ENCODE data around the gene GNG12. TPM values are rescaled to one million over a fixed set of nuclear protein-coding genes. Genes with fewer than 3 reads are reported as not detected.
"Not testable (repeated sequence)": the region's sequence is repeated elsewhere in the genome, so short reads cannot be mapped to it uniquely, and the experiment has no call there.

The GNG12 gene
- total RNA-seq, 1 donor from 2014 or later, result 21.2 TPM

DNA sequence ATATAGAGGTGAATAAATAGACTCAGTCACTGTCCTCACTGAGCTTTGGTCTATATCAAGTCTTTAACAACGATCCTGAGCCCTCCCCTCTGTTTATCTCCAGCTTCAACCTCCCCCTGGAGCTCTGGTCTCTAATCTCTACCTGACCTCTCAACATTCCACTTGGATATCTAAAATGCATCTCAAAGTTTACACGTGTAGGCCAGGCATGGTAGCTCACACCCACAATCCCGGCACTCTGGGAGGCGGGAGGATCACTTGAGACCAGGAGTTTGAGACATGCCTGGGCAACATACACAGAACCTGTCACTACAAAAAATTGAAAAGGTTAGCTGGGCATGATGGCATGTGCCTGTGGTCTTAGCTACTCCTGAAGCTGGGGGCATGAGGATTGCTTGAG, 94.9 kb downstream of the GNG12 start:
- DNase-seq (ENCODE audit: low spot score in 2 of 2), result no peak
- FAIRE-seq, result no peak

DNA sequence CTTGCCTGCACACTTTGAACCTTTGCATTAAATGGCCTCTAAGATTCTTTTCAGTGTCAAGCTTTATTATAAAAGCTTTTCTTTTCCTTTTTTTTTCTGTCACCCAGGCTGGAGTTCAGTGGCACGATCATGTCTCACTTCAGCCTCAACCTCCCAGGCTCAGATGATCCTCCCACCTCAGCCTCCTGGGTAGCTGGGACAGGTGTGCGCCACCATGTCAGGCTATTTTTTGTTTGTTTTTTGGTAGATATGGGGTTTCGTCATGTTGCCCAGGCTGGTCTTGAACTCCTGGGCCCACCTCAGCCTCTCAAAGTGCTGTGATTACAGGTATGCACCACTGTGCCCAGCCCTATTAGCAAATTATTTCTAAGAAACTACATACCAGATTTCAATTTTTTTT, 95.4 kb downstream of the GNG12 start:
- FAIRE-seq (no peak), DNase-seq (ENCODE audit: low spot score in 2 of 2) (no peak)

DNA sequence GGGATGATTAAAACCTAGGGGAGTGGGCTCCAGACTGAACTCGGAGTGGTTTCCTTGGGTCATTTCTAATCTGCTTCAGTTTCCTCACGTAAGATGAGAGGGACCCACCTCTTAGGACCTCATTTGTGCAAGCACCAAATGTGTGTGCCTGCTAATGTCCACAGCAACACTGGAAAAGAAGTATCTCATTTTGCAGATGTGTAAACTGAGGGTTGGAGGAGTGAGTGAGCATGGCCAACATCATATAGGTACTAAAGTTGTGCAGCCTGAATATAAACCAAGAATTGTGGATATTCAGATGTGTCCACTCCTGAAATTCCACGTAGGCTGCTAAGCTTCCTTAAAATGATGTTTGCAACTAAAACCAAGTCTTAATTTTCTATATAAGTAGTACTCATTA, 96.5 kb downstream of the GNG12 start:
- FAIRE-seq, result no peak

DNA sequence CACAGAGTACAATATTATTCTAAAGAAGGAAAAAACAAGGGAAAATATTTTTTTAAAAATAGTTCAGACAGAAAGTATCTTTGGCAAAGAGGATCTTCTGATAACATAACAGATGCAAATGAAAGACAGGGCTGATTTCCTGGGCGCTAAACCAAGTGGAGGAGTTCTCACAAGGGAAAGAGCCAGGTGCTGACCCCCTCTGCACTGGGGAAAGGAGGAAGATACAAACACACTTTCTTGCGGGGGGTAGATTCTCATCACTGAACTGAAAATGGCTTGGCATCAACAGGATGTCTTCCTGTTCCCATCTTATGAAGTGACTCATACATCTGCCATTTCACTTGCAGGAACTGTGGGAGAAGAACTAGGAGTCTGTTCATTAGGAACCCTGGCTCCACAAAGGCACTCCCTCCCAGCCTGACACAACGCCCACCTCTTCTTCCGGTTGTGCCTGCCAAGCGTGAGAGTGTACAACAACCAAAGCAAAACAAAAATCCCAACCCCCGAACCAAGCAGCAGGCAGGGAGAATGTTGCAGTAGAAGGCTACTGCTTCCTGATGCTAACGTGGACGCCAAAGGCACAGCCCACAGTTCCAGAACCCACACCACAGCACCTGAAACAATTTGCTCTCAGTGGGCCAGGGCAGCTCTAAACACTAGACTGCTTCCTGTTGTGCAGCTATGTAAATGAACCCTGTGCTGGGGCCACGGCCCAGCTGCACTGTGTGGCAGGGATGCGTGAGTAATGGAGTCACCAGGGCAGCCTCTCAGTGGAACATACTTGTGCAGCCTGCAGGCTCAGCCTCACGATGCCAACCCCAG, 97.2 kb downstream of the GNG12 start:
- no peak for FAIRE-seq
- DNase-seq (ENCODE audit: low spot score in 2 of 2), result peak in 1 of 2 donors; percentile 45

More for the DNA sequence above, 96.5 kb downstream of the GNG12 start:
- no peak for DNase-seq (ENCODE audit: low spot score in 2 of 2)

DNA sequence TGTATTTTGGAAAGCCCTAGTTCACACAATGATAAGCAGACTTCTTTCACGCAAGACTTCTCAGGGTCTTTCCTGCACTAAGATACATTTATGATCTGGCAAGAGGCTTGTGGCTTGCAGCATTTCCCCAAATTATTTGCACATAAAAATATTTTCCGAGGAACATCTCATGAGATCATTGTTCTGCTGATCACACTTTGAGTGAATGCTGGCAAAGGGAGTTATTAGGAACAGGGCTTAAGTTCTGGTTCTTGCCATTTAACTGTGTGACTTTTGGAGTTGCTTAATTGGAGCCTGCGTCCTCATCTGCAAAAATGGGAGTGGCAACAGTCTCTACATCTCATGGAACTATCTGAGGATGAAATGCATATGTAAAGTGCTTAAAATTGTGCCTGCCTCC, 98.1 kb downstream of the GNG12 start:
- no peak for DNase-seq (ENCODE audit: low spot score in 2 of 2)
- FAIRE-seq, result no peak

DNA sequence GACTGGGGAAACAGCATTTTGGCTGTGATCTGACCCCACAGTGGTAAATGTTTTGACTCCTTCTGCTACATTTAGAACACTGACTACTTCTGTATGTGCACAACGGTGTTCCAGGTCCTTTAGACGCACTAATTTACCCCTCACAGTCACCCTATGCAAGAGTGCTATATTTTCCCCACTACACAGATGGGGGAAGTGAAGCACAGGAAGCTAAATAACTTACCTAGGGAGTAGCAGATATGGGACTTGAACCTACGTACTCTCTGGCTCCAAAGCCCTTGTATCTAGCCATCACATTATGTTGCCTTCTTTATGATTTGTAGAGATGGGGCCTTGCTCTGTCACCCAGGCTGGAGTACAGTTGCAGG, 99.0 kb downstream of the GNG12 start:
- FAIRE-seq (no peak), DNase-seq (ENCODE audit: low spot score in 2 of 2) (no peak)

DNA sequence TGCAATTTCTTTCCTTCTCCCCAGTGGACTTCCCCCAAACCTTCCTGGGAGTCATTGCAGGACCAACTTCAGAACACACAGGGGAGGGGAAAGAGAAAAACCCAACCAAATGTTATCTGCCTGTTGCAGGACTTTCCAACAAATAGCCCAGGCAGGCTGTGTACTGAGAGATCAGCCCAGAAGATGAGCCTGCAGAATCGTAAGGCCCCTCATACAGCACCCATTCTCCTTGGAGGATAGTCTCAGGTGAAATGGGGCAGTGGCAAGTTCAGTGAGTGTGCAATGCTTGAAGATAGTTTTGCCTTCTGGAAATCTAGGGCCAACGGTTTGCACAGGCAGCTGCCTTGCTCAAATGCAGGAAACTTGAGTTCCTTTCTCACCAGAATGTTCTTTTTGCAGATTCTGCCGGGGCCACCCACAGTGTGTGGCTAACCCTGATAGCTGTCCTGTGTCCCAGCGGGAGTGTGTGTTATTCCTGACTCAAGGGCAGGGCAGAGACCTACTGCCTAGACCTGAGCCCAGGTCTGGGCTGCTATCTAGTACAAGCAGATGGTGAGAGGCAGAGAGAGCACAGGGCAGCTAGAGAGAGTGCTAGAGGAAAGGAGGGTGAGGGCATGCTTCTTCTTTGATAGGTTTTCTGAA, 99.5 kb downstream of the GNG12 start:
- DNase-seq (ENCODE audit: low spot score in 2 of 2) (no peak), FAIRE-seq (no peak)

DNA sequence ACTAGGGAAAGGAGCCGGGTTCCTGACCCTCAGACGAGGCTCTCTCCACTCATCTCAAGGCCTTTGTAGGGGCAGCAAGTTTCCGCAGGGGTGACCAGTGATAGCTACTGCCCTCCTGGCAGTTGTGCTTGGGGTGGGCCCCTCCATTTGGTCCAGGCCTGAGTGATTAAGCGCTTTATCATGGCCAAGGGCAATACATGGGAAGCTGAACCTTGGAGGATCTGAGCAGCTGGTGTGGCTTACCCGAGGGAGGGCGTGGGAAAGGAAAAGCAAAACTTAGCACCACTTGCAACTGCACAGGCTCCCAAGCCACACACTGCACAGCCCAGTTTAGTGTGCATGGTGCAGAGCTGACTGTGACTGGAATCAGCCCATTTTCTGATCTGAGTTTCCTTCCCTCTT, 100.5 kb downstream of the GNG12 start:
- no peak for FAIRE-seq
- DNase-seq (ENCODE audit: low spot score in 2 of 2), result no peak

DNA sequence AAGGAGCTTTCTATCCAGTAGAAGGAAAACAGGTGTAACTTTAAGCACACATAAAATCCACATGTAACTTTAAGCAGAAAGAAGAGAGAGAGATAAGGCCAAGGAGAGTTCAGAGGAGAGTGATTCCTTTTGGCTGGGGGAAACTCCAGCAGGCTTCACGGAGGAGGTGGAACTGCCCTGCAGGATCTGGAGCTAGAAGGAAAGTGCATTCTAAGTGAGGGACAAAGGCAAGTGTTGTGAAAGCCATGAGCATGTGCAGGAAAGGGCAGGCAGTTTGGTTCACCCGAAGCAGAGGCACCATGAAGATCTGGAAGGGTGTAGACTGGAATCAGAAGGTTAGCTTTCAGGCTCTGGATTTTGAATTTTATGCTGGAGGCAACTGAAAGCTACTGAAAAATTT, 101.9 kb downstream of the GNG12 start:
- no peak for FAIRE-seq
- no peak for DNase-seq (ENCODE audit: low spot score in 2 of 2)

DNA sequence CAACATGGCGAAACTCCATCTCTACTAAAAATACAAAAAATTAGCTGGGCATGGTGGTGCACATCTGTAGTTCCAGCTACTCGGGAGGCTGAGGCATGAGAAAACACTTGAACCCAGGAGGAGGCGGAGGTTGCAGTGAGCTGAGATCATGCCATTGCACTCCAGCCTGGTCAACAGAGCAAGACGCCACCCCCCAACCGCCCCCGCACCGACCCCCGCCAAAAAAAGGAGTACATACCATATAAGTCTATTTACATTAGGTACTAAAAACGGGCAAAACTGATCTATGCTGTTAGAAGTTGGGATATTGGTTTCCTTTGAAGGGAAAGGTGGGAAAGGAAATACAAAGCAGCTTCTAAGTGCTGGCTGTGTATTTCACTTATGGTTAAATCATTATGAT, 103.0 kb downstream of the GNG12 start:
- FAIRE-seq; DNase-seq (ENCODE audit: low spot score in 2 of 2): not testable (repeated sequence)

DNA sequence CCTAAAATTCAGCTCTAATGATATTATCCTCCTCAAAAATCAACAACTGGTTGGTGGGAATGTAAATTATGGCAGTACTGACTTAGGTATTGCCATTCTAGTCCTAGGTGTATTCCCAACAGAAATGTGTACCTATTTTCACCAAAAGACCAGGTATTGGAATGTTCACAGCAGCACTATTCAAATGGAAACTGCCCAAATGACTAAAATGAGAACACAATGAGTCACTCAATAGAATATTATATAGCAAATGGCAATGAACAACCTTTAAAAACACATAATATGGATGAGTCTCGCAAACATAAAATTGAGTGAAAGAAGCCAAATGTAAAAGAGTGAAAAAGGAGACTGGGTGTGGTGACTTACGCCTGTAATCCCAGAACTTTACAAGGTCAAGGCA, 103.4 kb downstream of the GNG12 start:
- DNase-seq (ENCODE audit: low spot score in 2 of 2), result no peak
- no peak for FAIRE-seq

DNA sequence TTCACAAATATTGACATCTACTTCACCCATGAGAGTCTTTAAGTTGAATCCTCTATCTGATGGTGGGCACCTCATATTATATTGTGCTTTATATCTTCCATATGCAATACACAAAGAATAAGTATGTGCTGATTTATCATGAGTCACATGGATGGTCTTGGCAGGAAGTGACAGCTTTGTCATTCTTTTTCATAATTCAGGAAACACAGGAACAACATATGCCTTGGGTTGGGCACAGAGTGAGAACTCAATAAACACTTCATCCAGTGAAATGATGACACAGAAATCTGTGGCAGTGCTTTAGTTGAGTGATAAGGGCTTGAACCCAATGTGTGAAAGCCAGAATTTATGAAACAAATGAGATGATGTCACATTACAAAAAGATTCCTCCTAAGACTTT, 107.0 kb downstream of the GNG12 start:
- no peak for FAIRE-seq
- DNase-seq (ENCODE audit: low spot score in 2 of 2), result no peak

DNA sequence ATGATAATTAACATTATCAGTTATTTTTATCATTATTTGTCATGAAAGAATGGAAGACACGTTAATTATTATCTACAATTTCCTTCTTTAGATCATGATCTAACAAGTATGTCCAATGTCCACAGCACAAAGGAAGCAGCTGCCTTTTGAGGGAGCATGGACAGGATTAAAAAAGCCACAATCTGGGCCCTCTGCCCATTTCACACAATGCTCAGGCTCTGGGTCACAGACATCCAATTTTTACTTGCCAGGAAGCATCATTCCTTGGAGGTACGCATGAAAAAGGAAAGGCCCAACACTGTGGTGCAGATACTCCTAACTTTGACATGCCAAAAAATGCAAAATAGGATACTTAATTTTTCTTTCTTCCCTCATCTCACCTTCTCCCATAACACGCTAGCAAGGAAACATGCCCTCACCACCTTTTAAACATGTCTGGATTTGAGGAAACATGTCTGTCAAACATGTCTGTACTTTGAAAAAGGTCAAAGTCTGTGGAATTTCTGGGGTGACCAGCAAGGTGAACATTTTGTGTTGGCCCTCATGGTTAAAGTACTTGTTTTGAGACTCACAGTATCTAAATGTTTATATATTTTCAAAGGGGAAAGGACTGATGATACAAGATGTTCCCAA, 108.2 kb downstream of the GNG12 start:
- DNase-seq (ENCODE audit: low spot score in 2 of 2), result no peak
- FAIRE-seq, result no peak

DNA sequence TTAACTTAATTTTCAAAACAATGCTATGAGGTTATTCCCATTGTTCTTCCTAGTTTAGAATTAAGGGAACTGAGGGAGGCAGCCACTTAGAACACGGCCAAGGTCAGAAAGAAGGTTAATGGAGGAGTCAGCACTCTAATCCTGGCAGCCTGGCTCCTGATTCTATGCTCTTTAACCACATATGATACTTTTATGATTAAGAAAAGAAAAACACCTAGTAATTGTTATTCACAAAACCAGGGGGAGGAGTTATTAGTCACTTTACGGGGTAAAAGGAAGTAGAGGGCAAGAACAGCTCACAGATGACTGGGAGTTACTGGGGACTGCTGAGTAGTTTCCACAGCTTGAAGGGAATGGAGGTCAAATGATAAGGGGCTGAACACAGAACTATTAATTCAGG, 109.6 kb downstream of the GNG12 start:
- DNase-seq (ENCODE audit: low spot score in 2 of 2) (no peak), FAIRE-seq (no peak)

DNA sequence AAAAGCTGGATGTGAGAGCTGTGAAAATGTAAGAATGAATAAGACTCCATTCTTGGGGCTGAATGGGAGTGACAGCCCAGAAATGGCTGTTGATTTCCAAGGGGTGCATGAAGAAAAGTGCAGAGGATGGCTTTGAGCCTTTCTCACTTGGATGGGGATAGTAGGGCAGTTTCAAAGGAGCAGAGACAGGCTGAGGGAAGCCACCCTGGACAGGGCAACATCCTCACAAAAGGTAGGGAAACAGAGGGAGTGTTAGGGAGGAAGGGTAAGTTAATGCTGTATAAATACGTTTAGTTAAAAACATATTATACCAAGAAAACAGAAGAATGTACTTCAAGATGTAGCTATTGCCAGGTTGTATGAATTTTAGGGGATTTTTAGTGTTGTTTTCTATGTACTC, 110.1 kb downstream of the GNG12 start:
- DNase-seq (ENCODE audit: low spot score in 2 of 2) (no peak), FAIRE-seq (no peak)

DNA sequence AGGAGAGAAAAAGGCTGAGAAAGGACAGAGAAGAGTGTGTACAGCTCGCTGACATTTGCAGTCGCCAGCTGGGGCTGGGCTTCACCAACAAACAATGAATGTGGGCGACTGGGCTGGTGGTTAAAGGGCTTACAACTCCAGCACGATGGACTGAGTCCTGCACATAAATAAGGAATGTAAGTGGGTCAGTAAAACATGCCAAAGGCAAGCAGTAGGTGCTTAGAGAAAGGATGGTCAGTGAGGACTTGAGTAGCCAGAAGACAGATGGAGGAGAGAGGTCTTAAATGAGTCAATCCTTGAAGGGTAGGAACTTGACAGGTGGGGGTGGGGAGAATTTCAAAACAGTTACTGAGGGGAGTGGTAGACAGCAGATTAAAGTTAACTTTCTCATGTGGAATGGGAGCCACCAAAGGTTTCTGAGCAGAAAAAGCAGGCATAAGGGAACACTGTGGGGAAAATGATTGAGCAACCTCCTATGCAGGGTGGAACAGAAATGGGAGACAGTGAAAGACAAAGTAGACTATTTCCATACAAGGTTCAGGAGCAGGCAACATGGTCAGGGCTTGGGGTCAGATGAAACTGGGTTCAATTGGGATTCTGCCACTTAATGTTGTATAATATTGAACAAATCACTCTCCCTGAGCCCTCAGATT, 110.8 kb downstream of the GNG12 start:
- FAIRE-seq, result no peak
- DNase-seq (ENCODE audit: low spot score in 2 of 2), result no peak

DNA sequence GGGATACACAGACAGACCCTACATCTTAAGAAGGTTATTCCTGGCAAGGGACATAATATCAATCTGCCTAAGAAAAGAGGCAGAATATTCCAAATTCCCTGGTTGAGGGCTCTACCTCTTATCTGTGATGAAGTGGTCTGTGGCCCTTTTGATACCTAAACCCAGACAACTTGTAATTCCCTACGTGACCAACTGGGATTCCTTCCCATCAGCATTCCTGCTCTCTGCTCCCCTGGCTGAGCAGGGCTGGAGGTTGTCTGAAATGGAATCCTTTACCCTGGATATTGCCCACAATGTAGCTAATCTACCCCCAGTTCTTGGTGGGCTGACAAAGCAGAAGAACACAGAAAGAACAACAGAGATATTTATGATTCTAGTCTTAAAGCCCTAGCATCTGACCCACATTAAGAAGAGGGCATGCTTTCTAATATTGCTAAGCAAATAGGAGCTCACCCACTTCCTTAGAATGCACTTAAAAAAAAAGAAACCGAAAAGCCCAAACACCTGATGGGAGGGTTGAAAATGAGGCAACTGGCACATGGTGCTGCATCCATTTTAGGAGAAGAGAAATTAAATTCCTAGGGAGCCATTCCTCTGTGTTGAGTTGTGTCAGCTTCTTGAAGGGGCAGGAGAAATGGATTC, 111.5 kb downstream of the GNG12 start:
- no peak for FAIRE-seq
- no peak for DNase-seq (ENCODE audit: low spot score in 2 of 2)

DNA sequence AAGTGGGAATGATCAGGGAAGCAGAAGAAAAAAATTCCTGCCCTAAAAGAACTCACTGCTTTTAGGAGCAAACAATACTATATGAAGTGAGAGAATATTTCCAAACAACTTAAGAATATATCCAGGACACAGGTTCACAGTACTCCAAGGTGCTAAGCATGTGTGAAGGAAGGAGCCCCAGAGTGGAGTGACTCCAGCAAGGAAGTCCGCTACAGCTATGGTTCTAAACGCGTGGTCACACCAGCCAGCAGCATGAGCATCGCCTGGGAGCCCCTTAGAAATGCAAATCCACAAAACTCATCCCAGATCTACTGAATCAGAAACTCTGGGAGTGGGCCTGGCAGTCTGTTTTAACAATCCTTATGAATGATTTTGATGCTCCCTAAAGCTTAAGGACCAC, 112.2 kb downstream of the GNG12 start:
- FAIRE-seq (no peak), DNase-seq (ENCODE audit: low spot score in 2 of 2) (no peak)

DNA sequence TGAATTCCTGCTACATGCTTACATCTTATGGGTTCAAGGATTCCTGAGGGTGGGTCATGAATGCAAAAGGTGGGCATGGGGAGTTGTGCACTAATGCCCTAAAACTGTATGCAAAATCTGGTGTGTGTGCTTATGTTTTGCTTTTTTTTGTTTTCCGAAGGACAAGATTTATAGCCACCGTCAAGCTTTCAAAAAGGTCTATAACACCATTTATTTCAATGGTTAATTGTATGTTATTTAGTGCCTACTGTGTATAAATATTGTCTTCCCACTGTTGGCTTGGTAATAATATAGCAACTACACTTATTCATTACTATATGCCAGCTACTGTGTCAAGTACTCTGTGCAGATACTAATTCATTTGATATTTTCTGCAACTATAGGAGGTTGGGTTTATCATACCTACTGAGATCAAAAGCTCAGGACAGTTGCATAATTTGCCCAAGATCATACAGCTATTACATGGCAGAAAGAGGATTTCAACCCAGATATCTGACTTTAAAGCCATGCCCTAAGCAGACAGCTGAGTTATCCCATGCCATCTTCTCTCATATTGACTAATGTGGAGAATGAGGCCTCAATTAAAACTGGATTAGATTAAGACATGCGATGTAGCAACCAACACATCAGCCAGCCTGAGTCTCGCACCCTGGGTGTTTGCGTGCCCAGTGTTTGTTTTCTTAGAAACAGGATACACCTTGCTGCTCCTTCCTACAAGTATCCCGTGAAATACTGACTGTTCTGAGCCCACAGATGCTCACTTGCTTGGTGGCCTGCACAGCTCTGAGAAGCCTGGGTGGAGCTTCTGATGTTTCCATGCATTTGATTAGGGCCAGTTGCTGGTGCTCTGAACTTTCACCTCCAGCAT, 113.7 kb downstream of the GNG12 start:
- FAIRE-seq (no peak), DNase-seq (ENCODE audit: low spot score in 2 of 2) (no peak)

DNA sequence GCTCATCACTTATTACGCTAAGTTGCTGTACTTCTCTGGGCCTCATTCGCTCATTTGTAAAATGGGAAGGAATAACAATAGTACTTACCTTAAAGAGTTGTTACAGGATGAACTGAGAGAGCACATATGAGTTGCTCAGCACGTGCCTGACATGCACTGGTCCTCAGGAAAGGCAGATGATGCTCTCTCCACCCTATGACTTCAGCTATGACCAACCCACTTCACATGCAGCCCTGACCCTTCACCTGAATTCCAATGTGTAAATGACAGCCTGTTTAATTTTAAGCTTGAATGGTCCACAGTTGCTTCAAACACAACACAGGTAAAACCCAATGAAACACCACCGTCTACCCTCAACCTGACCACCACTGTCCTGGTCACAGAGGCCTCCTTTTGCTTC, 115.4 kb downstream of the GNG12 start:
- no peak for DNase-seq (ENCODE audit: low spot score in 2 of 2)
- FAIRE-seq, result no peak

Data from frontal cortex (tissue), 4 donors.